H1 (cell line): ENCODE results near the gene DENND10. TPM values are rescaled to one million over a fixed set of nuclear protein-coding genes. Genes with fewer than 3 reads are reported as not detected.

ENCODE experiments used
- CTCF ChIA-PET: fragments of 300-600 bp; sonication (Branson Sonifier 250); formaldehyde crosslinking; loops from one replicate; lab custom pipeline; 2021; ENCODE audit not compliant: partially characterized antibody; lab: Charles Lee
- POLR2A ChIA-PET: fragments of 300-600 bp; sonication (Branson Sonifier 250); formaldehyde crosslinking; loops from one replicate; lab custom pipeline; 2021; ENCODE audit warnings: inconsistent platforms; ENCODE audit not compliant: partially characterized antibody; lab: Charles Lee
- DNase-seq, 2 experiments: peaks; one replicate each; pipeline versions ENCODE4 v3.0.0 to v3.0.0-alpha.2; 2010 to 2022; ENCODE audit warnings: low spot score in 2 of 2, low read depth in 1 of 2, mixed read lengths in 1 of 2
- FAIRE-seq: peaks from 2 replicates; lab custom pipeline; 2011; peaks lifted over from hg19 to GRCh38; lab: Jason Lieb, UNC
- H2AFZ ChIP-seq: 2 replicates; pipeline ENCODE4 v1.8.1; 2012; ENCODE audit warnings: low read length, inconsistent platforms
- H2AK5ac ChIP-seq: 2 replicates; pipeline ENCODE4 v1.6.1; 2013; ENCODE audit warnings: low read depth, low read length
- H2BK120ac ChIP-seq: replicated peaks from 2 replicates; pipeline ENCODE3; 2013; ENCODE audit warnings: low read depth, low read length, inconsistent platforms
- H2BK12ac ChIP-seq: 2 replicates; pipeline ENCODE4 v1.6.1; 2013; ENCODE audit warnings: low read depth, low read length
- H2BK15ac ChIP-seq: 2 replicates; pipeline ENCODE4 v1.6.1; 2013; ENCODE audit warnings: low read length
- H2BK20ac ChIP-seq: 2 replicates; pipeline ENCODE4 v1.6.1; 2013; ENCODE audit warnings: low read length
- H2BK5ac ChIP-seq: 2 replicates; pipeline ENCODE4 v1.6.1; 2013; ENCODE audit warnings: low read depth, low read length
- H3K14ac ChIP-seq: 2 replicates; pipeline ENCODE4 v1.6.1; 2013; ENCODE audit warnings: inconsistent platforms; ENCODE audit not compliant: insufficient read length
- H3K18ac ChIP-seq: 2 replicates; pipeline ENCODE4 v1.6.1; 2013; ENCODE audit warnings: low read length; ENCODE audit errors: extremely low read depth
- H3K23ac ChIP-seq: 2 replicates; pipeline ENCODE4 v1.6.1; 2013; ENCODE audit warnings: inconsistent platforms; ENCODE audit not compliant: insufficient read length
- H3K23me2 ChIP-seq: 2 replicates; pipeline ENCODE4 v1.6.1; 2013; ENCODE audit warnings: low read depth, low read length
- H3K27ac ChIP-seq: 2 replicates; pipeline ENCODE4 v1.6.1; 2011; ENCODE audit warnings: low read depth, low read length, inconsistent platforms
- H3K27me3 ChIP-seq, 4 experiments: replicated peaks in 1 of 4; 1 replicate in 1 of 4; 2 replicates in 3 of 4; pipeline versions ENCODE4 v1.6.1 to v1.8.1; 2011 to 2013; ENCODE audit warnings: low read length in 3 of 4, mild to moderate bottlenecking in 3 of 4, inconsistent platforms in 2 of 4, mixed read lengths in 2 of 4, moderate library complexity in 1 of 4; ENCODE audit not compliant: control insufficient read depth in 3 of 4, insufficient read depth in 3 of 4; ENCODE audit errors: extremely low read depth in 1 of 4
- H3K36me3 ChIP-seq, 4 experiments: 2 replicates each; pipeline versions ENCODE4 v1.6.1 to v1.8.1; 2011 to 2013; ENCODE audit warnings: mild to moderate bottlenecking in 4 of 4, low read length in 3 of 4, moderate library complexity in 2 of 4, control low read depth in 1 of 4, inconsistent platforms in 1 of 4; ENCODE audit not compliant: insufficient read depth in 4 of 4, control insufficient read depth in 2 of 4
- H3K4ac ChIP-seq: replicated peaks from 2 replicates; pipeline ENCODE3; 2013; ENCODE audit warnings: low read length, low read depth, mixed read lengths, inconsistent platforms; ENCODE audit not compliant: insufficient read length
- H3K4me1 ChIP-seq, 4 experiments: replicated peaks in 1 of 4; 1 replicate in 1 of 4; 2 replicates in 3 of 4; pipeline versions ENCODE4 v1.6.1 to v1.8.1; 2011 to 2013; ENCODE audit warnings: low read length in 3 of 4, inconsistent platforms in 2 of 4, mixed read lengths in 1 of 4; ENCODE audit not compliant: insufficient read depth in 4 of 4, control insufficient read depth in 3 of 4
- H3K4me2 ChIP-seq, 2 experiments: 2 replicates each; pipeline versions ENCODE4 v1.6.1 to v1.8.1; 2011 to 2013; ENCODE audit warnings: low read depth in 2 of 2, low read length in 2 of 2, control low read depth in 1 of 2, inconsistent platforms in 1 of 2, mild to moderate bottlenecking in 1 of 2; ENCODE audit not compliant: insufficient read depth in 1 of 2
- H3K4me3 ChIP-seq, 4 experiments: fragments of 200-600, 300-600 bp in 1 of 4; sonication (generic), shearing (Covaris generic), sonication (Bioruptor Twin) in 1 of 4; 2 replicates each; pipeline versions ENCODE4 v1.5.1 to v1.8.1; 2011 to 2016; ENCODE audit warnings: low read length in 4 of 4, low read depth in 3 of 4, control low read depth in 2 of 4, inconsistent platforms in 2 of 4, mild to moderate bottlenecking in 2 of 4, mixed read lengths in 1 of 4, moderate library complexity in 1 of 4; ENCODE audit not compliant: insufficient read depth in 2 of 4; ENCODE audit errors: extremely low read depth in 1 of 4
- H3K56ac ChIP-seq: replicated peaks from 2 replicates; pipeline ENCODE3; 2013; ENCODE audit warnings: low read depth, mild to moderate bottlenecking, mixed read lengths, low read length, inconsistent platforms; ENCODE audit not compliant: insufficient read length
- H3K79me1 ChIP-seq: 2 replicates; pipeline ENCODE4 v1.6.1; 2013; ENCODE audit warnings: low read depth, low read length, control low read depth
- H3K79me2 ChIP-seq, 2 experiments: 2 replicates each; pipeline versions ENCODE4 v1.6.1 to v1.8.1; 2012 to 2013; ENCODE audit warnings: low read length in 2 of 2, mild to moderate bottlenecking in 2 of 2, inconsistent platforms in 1 of 2; ENCODE audit not compliant: insufficient read depth in 2 of 2, control insufficient read depth in 1 of 2
- H3K9ac ChIP-seq, 4 experiments: replicated peaks in 1 of 4; 1 replicate in 1 of 4; 2 replicates in 3 of 4; pipeline versions ENCODE4 v1.6.1 to v1.8.1; 2011 to 2013; ENCODE audit warnings: low read depth in 3 of 4, low read length in 3 of 4, control low read depth in 2 of 4, mild to moderate bottlenecking in 2 of 4, moderate library complexity in 2 of 4, inconsistent platforms in 1 of 4; ENCODE audit errors: extremely low read depth in 1 of 4
- H3K9me3 ChIP-seq, 2 experiments: 2 replicates each; pipeline versions ENCODE4 v1.6.1 to v1.8.1; 2012 to 2013; ENCODE audit warnings: mild to moderate bottlenecking in 2 of 2, moderate library complexity in 2 of 2, control low read depth in 1 of 2, inconsistent platforms in 1 of 2, low read depth in 1 of 2, low read length in 1 of 2, mixed read lengths in 1 of 2; ENCODE audit not compliant: insufficient read depth in 2 of 2
- H4K20me1 ChIP-seq, 2 experiments: replicated peaks in 1 of 2; 2 replicates each; pipeline versions ENCODE3 to v1.8.1; 2011 to 2013; ENCODE audit warnings: inconsistent platforms in 2 of 2, low read length in 2 of 2, mild to moderate bottlenecking in 1 of 2; ENCODE audit not compliant: insufficient read depth in 2 of 2, control insufficient read depth in 1 of 2
- H4K5ac ChIP-seq: 2 replicates; pipeline ENCODE4 v1.6.1; 2013; ENCODE audit warnings: low read length, low read depth, mixed read lengths, inconsistent platforms; ENCODE audit not compliant: insufficient read length
- H4K8ac ChIP-seq: 2 replicates; pipeline ENCODE4 v1.8.0; 2013; ENCODE audit warnings: mild to moderate bottlenecking, moderate library complexity, low read length, inconsistent platforms; ENCODE audit not compliant: insufficient read depth; ENCODE audit errors: extremely low read depth
- H4K91ac ChIP-seq: replicated peaks from 2 replicates; pipeline ENCODE3; 2013; ENCODE audit warnings: low read length, mixed read lengths, inconsistent platforms; ENCODE audit not compliant: insufficient read length
- ATF3 ChIP-seq: IDR thresholded peaks from 2 replicates; pipeline ENCODE4 v1.6.1; 2011; ENCODE audit warnings: low read depth, mild to moderate bottlenecking, low read length; ENCODE audit not compliant: insufficient read depth
- BCL11A ChIP-seq, 2 experiments: IDR thresholded peaks; one replicate each; pipeline ENCODE4 v1.6.1; 2011; ENCODE audit warnings: low read depth in 2 of 2, low read length in 2 of 2, mild to moderate bottlenecking in 2 of 2
- CREB1 ChIP-seq: IDR thresholded peaks from 2 replicates; pipeline ENCODE4 v1.6.1; 2012; ENCODE audit warnings: inconsistent platforms
- CTBP2 ChIP-seq: IDR thresholded peaks from 2 replicates; pipeline ENCODE4 v1.7.0; 2011; ENCODE audit warnings: borderline replicate concordance, mild to moderate bottlenecking, moderate library complexity, mixed read lengths, low read length; ENCODE audit not compliant: insufficient read depth, insufficient read length
- EGR1 ChIP-seq: IDR thresholded peaks from 2 replicates; pipeline ENCODE4 v1.6.1; 2011; ENCODE audit warnings: low read depth, low read length, borderline replicate concordance
- EZH2 ChIP-seq: fragments of 200-600 bp; sonication (generic); IDR thresholded peaks from 2 replicates; pipeline ENCODE4 v1.7.1; 2012; ENCODE audit warnings: low read depth, mild to moderate bottlenecking, moderate library complexity, low read length, inconsistent platforms; ENCODE audit not compliant: severe bottlenecking
- POLR2AphosphoS5 ChIP-seq: IDR thresholded peaks from 2 replicates; pipeline ENCODE4 v1.6.1; 2011; ENCODE audit warnings: low read depth, low read length
- POU5F1 ChIP-seq: IDR thresholded peaks from 2 replicates; pipeline ENCODE4 v1.6.1; 2011; ENCODE audit warnings: low read depth, mild to moderate bottlenecking, low read length, moderate library complexity
- RXRA ChIP-seq: IDR thresholded peaks from 2 replicates; pipeline ENCODE4 v1.6.1; 2011; ENCODE audit warnings: low read depth, mild to moderate bottlenecking, low read length, moderate library complexity; ENCODE audit not compliant: insufficient read depth
- SP2 ChIP-seq: IDR thresholded peaks from 2 replicates; pipeline ENCODE4 v1.6.1; 2012; ENCODE audit warnings: mild to moderate bottlenecking, low read length, inconsistent platforms
- TAF1 ChIP-seq: IDR thresholded peaks from 2 replicates; pipeline ENCODE4 v1.6.1; 2011; ENCODE audit warnings: mild to moderate bottlenecking, low read depth, low read length
- ZNF274 ChIP-seq: IDR thresholded peaks from 2 replicates; pipeline ENCODE4 v1.7.0; 2012; ENCODE audit warnings: low read length, borderline replicate concordance; ENCODE audit errors: extremely low read depth
- WGBS, 2 experiments: shearing (Covaris generic) in 1 of 2; methylation state at CpG; one replicate each; pipeline versions ENCODE4 v1.1.6 to v1.1.7; 2013 to 2015; ENCODE audit warnings: low lambda C conversion rate in 2 of 2, mixed read lengths in 2 of 2, inconsistent platforms in 1 of 2, low coverage in 1 of 2, missing lambda C conversion rate in 1 of 2; ENCODE audit not compliant: insufficient replicate concordance in 2 of 2, insufficient coverage in 1 of 2, insufficient read length in 1 of 2; ENCODE audit errors: extremely low coverage in 1 of 2, missing lambda C conversion rate in 1 of 2; 5-methylcytosine and 5-hydroxymethylcytosine counted together
- polyA plus RNA-seq, 7 experiments: library from polyadenylated mRNA; depleted of rRNA in 3 of 7; stranded (reverse) in 5 of 7; unstranded in 2 of 7; fragments of >200 nt in 5 of 7; fragments of 200-250 nt in 2 of 7; gene quantifications; 1 replicate in 5 of 7; 2 replicates in 1 of 7; 4 replicates in 1 of 7; pipeline versions ENCODE4 v1.2.1 to v1.2.3, GENCODE V29; 2011 to 2013; ENCODE audit warnings: missing spikeins in 2 of 7, mixed read lengths in 2 of 7
- total RNA-seq: library from RNA; stranded (reverse); fragmentation: NEBNext Ultra II Directional; extraction: Animal tissue kit (Norgen Biotek cat#: 25700); gene quantifications from 2 replicates; pipeline ENCODE4 v1.2.1, GENCODE V29; 2021

DENND10 gene
- total and polyA plus RNA-seq, 2 of the 8 experiments (the other 6 are each of a cell fraction or from before 2014, with no cell fraction given) = 49.3 to 64.4 TPM

- CTCF ChIA-PET = interaction anchor here (1.0 to 1.2 kb wide), 2 partner anchors 12 to 31 kb away, joined by 3 read pairs; no protein-coding TSS in a partner anchor
- Histone ChIP-seq H2BK15ac (no peak overlapping the region), H3K9me3 (no peaks in the 10 kb centered on the region; a peak in 1 of 4 replicates), H3K4ac (no peak overlapping the region), H4K20me1 (no peaks in the 10 kb centered on the region), H2AFZ (no peak overlapping the region), H2BK20ac (no peak overlapping the region), H2BK12ac (no peak overlapping the region), H3K27me3 (no peaks in the 10 kb centered on the region; a peak in 2 of 7 replicates), H3K79me2 (no peaks in the 10 kb centered on the region), H3K79me1 (no peaks in the 10 kb centered on the region), H2BK120ac (no peak overlapping the region), H4K8ac (no peak overlapping the region), H3K27ac (no peak overlapping the region), H3K4me1 (peaks cover 0 to 5% (median 0%) of the 10 kb centered on the region in 4 experiments; a peak in 2 of 7 replicates), H3K23ac (no peak overlapping the region), H3K56ac (no peak overlapping the region), H3K14ac (no peak overlapping the region), H3K4me2 (no peak overlapping the region; a peak in 1 of 4 replicates), H4K5ac (no peak overlapping the region), H3K36me3 (peaks cover 22 to 46% (median 34%) of the 10 kb centered on the region in 4 experiments), H3K9ac (no peak overlapping the region), H2BK5ac (no peak overlapping the region), H3K4me3 (no peak overlapping the region), H2AK5ac (no peak overlapping the region), H3K23me2 (peaks cover 10% of the 10 kb centered on the region), H3K18ac (no peak overlapping the region), H4K91ac (no peak overlapping the region)
- POLR2A ChIA-PET = interaction anchor here (0.6 kb wide), 1 partner anchor 18 kb away, joined by 3 read pairs; no protein-coding TSS in a partner anchor
- DNase-seq (no peak), FAIRE-seq (no peak)
- WGBS, 2 experiments = 70 to 100% methylated on average over 1 to 8 of the region's 8 CpGs
- no peak for TF ChIP-seq TAF1
- no peak for TF ChIP-seq POLR2AphosphoS5
- no peak for TF ChIP-seq BCL11A (IDR thresholded peaks at IDR 0.05; ENCODE audit: low read depth in 2 of 2, low read length in 2 of 2)
- TF ChIP-seq CTBP2 = no peak
- no peak for TF ChIP-seq CREB1
- no peak for TF ChIP-seq RXRA
- no peak for TF ChIP-seq SP2
- no peak for TF ChIP-seq POU5F1
- no peak for TF ChIP-seq EGR1
- no peak for TF ChIP-seq ATF3
- TF ChIP-seq ZNF274 = no peak
- TF ChIP-seq EZH2 = no peak
Measured at GRCh38 chr10:119167041-119167440, 63.1 kb downstream of the DENND10 start.
